NCI-H1930 (cell line): ENCODE data around the gene WAPL.

Experiments used
- DNase-seq, 2 experiments: peaks; one replicate each; lab custom pipeline; 2025; lab: John Stamatoyannopoulos, UW

The WAPL gene

DNA sequence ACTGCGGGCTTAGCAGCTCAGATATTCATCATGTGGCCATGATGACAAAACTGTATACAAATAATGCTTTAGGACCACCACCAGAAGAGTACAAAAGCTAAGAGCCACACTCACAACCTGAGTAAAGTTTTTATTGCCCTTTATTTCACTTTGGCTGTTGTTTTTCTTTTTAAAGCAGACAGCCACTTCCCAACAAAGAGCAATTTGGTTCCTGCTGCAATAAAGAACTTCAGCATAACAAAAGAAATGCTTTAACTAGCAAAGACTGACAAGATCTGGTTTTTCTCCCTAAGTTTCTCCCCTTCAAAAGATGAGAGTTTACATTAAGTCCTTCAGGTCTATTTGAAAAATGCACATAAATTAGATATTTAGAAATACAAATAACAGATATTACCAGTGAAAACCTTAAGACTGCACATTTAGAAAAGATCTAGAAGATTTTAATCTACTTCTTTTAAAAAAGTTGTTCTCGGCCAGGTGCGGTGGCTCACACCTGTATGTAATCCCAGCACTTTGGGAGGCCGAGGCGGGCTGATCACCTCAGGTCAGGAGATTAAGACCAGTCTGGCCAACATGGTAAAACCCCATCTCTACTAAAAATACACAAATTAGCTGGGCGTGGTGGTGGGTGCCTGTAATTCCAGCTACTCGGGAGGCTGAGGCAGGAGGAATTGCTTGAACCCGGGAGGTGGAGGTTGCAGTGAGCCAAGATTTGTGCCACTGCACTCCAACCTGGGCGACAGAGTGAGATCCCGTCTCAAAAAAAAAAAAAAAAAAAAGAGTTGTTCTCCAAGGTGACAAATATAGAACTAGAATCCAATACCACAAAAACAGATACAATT is 59.4 kb downstream of the WAPL start:
- no peak for DNase-seq

DNA sequence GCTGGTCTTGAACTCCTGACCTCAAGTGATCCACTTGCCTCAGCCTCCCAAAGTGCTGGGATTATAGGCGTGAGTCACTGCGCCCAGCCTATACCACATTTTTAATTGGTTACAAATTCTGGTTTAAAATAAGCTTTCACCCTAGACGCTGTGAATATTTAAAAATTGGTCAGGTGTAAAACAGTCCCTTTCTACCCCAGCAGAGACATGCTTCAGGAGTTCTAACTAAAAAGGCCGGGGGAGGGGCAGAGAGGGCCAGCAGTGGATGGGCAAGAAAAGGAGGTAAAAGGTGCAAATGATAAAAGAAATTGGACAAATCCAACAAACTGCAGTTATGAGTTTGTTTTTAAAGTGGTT is 70.0 kb downstream of the WAPL start:
- no peak for DNase-seq

- DNase-seq: no peak
Observed at GRCh38 chr10:86450806-86451603, 70.6 kb downstream of the WAPL start.

DNA sequence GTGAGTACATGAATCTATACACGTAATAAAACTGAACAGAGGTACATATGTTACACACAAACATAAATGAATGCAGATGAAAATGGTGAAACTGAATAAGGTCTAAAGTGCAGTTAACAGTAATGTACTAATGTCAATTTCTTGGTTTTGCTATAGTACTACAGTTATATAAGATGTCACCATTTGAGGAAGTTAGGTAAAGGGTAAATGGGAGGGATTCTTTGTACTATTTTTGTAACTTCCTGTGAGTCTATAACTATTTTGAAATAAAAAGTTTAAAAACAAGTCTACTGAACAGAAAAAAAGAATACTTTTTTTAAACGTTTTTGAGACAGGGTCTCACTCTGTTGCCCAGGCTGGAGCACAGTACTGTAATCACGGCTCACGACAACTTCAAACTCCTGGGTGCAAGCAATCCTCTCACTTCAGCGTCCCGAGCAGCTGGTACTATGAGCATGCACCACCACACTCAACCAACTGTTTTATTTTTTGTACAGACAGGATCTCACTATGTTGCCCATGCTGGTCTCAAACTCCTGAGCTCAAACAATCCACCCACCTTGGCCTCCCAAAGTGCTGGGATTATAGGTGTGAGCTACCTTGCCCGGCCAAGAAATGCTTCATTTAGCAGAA is 71.5 kb downstream of the WAPL start:
- DNase-seq: no peak

- no peak for DNase-seq
Observed at GRCh38 chr10:86447432-86447831, 74.2 kb downstream of the WAPL start.

DNA sequence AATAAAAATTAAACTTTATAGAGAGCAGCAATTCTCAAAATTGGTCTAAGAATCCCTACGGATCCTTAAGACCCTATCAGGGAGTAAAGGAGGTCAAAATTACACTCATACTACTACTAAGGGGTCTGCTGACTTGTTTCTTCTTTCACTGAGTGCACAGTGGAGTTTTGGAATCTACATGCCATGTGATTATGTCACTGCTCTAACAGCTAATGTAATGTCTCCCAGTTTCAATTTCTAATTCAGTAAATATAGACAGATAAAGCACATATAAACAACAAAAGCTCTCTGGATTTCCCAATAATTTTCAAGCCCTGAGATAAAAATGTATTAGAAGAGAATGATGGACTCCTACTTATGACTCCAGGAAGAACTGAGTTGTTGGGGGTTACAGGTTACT is 74.6 kb downstream of the WAPL start:
- no peak for DNase-seq

DNA sequence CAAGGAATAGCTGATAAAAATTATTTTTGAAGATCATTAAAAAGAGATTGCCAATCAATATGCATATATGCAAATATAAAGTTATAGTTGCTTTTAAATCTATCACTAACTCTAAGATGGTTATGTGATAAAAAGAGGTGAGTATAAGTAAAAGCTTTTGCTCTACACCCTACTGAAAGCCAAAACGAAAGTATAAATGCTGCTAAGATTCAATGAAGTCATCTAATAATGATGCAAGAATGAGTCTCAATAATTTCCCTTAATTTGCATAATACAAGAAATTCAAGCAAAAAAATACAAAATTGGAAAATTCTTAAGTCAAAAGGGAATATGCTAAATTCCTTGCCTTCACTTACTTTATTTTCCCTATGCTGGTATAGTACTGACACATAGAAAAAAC is 75.2 kb downstream of the WAPL start:
- no peak for DNase-seq

GRCh38 chr10:86443936-86444335 is 77.7 kb downstream of the WAPL start:
- no peak for DNase-seq

GRCh38 chr10:86443069-86443468 is 78.5 kb downstream of the WAPL start:
- DNase-seq: no peak

- DNase-seq: no peak
Observed at GRCh38 chr10:86440874-86441843, 80.4 kb downstream of the WAPL start.

DNA sequence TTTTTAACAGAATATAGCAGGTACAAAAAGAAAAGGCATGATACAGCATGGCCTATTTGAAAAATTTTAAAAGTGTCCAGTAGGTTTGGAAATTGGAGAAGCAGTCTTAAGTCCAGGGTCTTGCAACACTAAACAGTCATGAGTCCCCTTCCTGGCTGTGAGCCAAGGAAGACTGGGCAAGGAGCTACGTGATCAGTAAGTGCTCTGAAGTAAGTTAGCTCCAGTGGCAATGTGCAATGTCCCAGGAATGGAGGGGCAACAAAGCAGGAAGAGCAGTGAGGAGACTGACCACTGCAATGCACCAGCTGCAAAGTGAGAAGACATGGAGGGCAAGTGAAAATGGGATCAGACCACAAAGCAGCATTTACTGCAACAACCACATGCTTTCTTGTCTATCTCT is 82.0 kb downstream of the WAPL start:
- no peak for DNase-seq

DNA sequence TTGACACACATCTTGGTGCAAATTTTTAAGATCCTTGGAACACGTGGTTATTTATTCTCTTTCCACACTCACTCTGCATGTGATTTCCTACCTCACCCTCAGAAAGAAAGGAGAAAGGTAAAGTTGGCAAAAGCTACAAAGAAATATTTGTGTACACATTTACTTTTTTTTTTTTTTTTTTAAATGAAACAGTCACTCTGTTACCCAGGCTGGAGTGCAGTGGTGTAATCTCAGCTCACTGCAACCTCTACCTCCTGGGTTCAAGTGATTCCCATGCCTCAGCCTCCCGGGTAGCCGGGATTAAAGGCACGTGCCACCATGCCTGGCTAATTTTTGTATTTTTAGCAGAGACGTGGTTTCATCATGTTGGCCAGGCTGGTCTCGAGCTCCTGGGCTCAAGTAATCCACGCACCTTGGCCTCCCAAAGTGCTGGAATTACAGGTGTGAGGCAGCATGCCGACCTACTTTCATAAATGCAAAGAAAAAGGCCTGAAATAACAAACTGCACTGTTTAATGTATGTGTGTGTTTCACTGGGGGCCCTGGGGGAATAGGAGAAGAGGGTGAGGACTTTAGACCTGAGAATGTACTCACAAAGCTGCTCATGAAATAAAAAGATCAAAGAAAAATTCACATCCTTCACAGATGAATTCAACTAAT is 83.4 kb downstream of the WAPL start:
- no peak for DNase-seq

- DNase-seq: no peak
Observed at GRCh38 chr10:86437447-86437846, 84.1 kb downstream of the WAPL start.

DNA sequence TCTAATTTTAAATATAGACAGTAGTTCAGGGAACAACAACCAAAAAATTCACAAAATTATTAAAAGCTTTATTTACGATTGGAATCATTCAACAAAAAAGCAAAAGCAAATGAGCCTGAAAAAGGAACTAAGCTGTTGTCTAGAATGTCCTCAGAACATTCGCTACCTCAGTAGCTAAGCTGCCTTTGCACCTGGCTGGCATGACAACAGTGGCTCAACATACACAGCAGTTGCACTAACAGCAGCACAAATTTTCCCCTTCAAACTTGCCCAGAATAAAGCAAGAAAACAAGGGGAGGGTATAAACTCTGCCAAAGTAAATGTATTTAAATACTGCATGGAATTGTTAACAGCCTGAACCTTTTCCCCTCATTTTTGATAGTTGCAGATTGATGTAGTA is 84.6 kb downstream of the WAPL start:
- no peak for DNase-seq

GRCh38 chr10:86434656-86435055 is 86.9 kb downstream of the WAPL start:
- no peak for DNase-seq

DNA sequence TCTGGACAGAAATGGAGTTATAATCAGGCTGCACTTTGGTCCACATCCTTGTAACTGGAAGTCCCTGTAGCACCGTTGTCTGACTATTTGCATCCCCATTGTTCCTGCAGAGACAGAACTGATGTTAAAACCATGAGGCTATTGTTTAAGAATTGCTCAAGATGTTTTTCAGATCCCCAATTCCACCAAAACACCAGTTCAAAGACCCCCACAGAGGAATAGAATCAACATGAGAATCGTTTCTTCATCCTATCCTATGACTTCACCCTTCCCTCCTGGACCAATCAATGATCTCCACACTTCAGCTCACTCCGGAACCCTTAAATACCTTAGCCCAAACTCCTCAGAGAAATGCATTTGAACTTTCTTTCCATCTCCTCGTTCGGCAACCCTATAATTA is 97.9 kb downstream of the WAPL start:
- no peak for DNase-seq

GRCh38 chr10:86419101-86419500 is 102.5 kb downstream of the WAPL start:
- DNase-seq: no peak

DNA sequence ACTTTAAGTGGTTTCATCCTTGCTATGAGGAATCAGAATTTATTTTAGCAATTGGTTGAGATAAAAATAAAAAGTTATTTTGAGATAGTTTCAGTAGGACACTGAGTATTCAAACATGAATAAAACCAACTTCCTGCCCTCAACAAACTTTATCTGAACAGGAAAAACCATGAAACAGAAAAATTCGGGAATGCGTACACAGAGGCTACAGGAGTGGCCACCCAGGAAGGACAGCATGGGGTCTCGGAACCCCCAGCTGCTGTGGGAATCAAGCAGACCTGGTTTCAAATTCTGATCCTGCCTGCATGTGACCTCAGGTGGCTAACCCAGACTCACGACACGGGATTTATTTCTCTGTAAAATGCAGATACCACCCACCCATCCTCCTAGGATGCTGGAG is 106.0 kb downstream of the WAPL start:
- no peak for DNase-seq

DNA sequence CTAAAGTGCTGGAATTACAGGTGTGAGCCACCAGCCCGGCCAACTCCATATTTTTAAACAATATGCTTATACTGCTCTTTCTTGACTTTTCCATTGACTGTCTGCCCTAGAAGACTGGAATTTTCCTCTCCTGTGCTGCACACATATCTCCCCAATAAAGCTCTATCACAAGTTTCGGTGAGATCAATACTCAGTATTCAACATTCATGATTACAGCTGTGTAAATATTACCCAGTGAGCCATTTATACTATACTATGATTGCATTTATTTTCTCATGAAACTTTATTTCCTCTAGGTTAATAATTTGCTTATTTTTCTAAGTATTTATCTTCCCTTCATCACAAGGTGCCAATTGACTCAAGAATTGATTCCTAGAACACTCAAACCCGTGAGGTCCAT is 106.5 kb downstream of the WAPL start:
- DNase-seq: no peak

- no peak for DNase-seq
Observed at GRCh38 chr10:86413046-86413728, 108.4 kb downstream of the WAPL start.
